HepG2 (cell line): Measurements from ENCODE around the gene FOXRED2. TPM values are rescaled to one million over a fixed set of nuclear protein-coding genes. Genes with fewer than 3 reads are reported as not detected.
A peak's percentile ranks its signal among the peaks of the same experiment; 100 is the strongest.

ENCODE experiments used
- ONECUT2 ChIP-seq: sonication (generic); formaldehyde crosslinking; IDR thresholded peaks from 2 replicates; pipeline ENCODE4 v1.4.0; 2020; ENCODE audit warnings: missing genetic modification reagents
- PPARG ChIP-seq: conservative IDR thresholded peaks from 2 replicates; pipeline ENCODE4 v1.6.1; 2016; ENCODE audit warnings: missing biosample characterization, missing genetic modification reagents
- STAT6 ChIP-seq: sonication (generic); formaldehyde crosslinking; IDR thresholded peaks from 2 replicates; pipeline ENCODE4 v1.4.0; 2020; ENCODE audit warnings: missing genetic modification reagents, mild to moderate bottlenecking, borderline replicate concordance
- TBP ChIP-seq: sonication (generic); formaldehyde crosslinking; IDR thresholded peaks from 2 replicates; pipeline ENCODE4 v1.5.0; 2020; ENCODE audit warnings: missing genetic modification reagents
- YY1 ChIP-seq: IDR thresholded peaks from 2 replicates; pipeline ENCODE4 v1.6.1; 2011; ENCODE audit warnings: low read length, low read depth, moderate library complexity, mild to moderate bottlenecking; ENCODE audit not compliant: insufficient read depth, insufficient replicate concordance
- ZNF20 ChIP-seq: sonication (generic); formaldehyde crosslinking; IDR thresholded peaks from 2 replicates; pipeline ENCODE4 v1.4.0; 2020; ENCODE audit warnings: mild to moderate bottlenecking, moderate library complexity, missing genetic modification reagents
- ZNF335 ChIP-seq: sonication (generic); formaldehyde crosslinking; IDR thresholded peaks from 2 replicates; pipeline ENCODE4 v1.4.0; 2020; ENCODE audit warnings: missing genetic modification reagents
- ZNF530 ChIP-seq: sonication (generic); formaldehyde crosslinking; IDR thresholded peaks from 2 replicates; pipeline ENCODE4 v1.5.0; 2020; ENCODE audit warnings: low read depth, mild to moderate bottlenecking, missing genetic modification reagents
- ZNF605 ChIP-seq: sonication (generic); formaldehyde crosslinking; IDR thresholded peaks from 2 replicates; pipeline ENCODE4 v1.8.0; 2022; ENCODE audit warnings: mild to moderate bottlenecking, missing genetic modification reagents
- ZNF646 ChIP-seq: sonication (generic); formaldehyde crosslinking; IDR thresholded peaks from 2 replicates; pipeline ENCODE4 v1.9.0; 2021; ENCODE audit warnings: mild to moderate bottlenecking, missing genetic modification reagents
- ZZZ3 ChIP-seq: sonication (generic); formaldehyde crosslinking; IDR thresholded peaks from 2 replicates; pipeline ENCODE4 v1.4.0; 2020; ENCODE audit warnings: missing genetic modification reagents, mild to moderate bottlenecking, borderline replicate concordance
- polyA plus RNA-seq, 8 experiments: library from polyadenylated mRNA; depleted of rRNA in 3 of 8; stranded (reverse) in 7 of 8; unstranded in 1 of 8; fragments of >200 nt; fragmentation: Illumina TruSeq in 4 of 8; extraction: Trizol in 4 of 8; gene quantifications; 2 replicates each; pipeline versions ENCODE4 v1.2.1 to v1.2.3, GENCODE V29; 2011 to 2016; ENCODE audit warnings: low read depth in 4 of 8, missing spikeins in 1 of 8, mixed read lengths in 1 of 8; ENCODE audit not compliant: insufficient read depth in 1 of 8
- total RNA-seq, 5 experiments: library from RNA; depleted of rRNA; stranded (reverse); fragments of >200 nt; fragmentation: Illumina TruSeq; extraction: Trizol; gene quantifications; 2 replicates each; pipeline ENCODE4 v1.2.3, GENCODE V29; 2016; ENCODE audit warnings: low read depth in 1 of 5
- TF ChIP-seq, protein P1 (sequence below): sonication (generic); formaldehyde crosslinking; IDR thresholded peaks from 2 replicates; pipeline ENCODE4 v1.4.0; 2020; ENCODE audit warnings: mild to moderate bottlenecking, missing genetic modification reagents
- TF ChIP-seq, protein P2 (sequence below): sonication (generic); formaldehyde crosslinking; IDR thresholded peaks from 2 replicates; pipeline ENCODE4 v1.4.0; 2020; ENCODE audit warnings: mild to moderate bottlenecking, missing genetic modification reagents
- TF ChIP-seq, protein P3 (sequence below): sonication (generic); formaldehyde crosslinking; IDR thresholded peaks from 2 replicates; pipeline ENCODE4 v1.5.1; 2020; ENCODE audit warnings: missing genetic modification reagents, mild to moderate bottlenecking, borderline replicate concordance

FOXRED2 gene
- total and polyA plus RNA-seq, 2 of the 13 experiments (the other 11 are each of a cell fraction or from before 2014, with no cell fraction given) = 9.3 to 28.1 TPM

- no peak for TF ChIP-seq ONECUT2 (CRISPR knock-in tag)
- no peak for TF ChIP-seq ZNF335 (CRISPR knock-in tag)
- no peak for TF ChIP-seq TBP (CRISPR knock-in tag)
- TF ChIP-seq PPARG = no peak
- TF ChIP-seq ZNF605 (CRISPR knock-in tag) = no peak
- TF ChIP-seq ZZZ3 (CRISPR knock-in tag) = no peak; the same call in 1 of the 2 replicates
- TF ChIP-seq, protein P1, sequence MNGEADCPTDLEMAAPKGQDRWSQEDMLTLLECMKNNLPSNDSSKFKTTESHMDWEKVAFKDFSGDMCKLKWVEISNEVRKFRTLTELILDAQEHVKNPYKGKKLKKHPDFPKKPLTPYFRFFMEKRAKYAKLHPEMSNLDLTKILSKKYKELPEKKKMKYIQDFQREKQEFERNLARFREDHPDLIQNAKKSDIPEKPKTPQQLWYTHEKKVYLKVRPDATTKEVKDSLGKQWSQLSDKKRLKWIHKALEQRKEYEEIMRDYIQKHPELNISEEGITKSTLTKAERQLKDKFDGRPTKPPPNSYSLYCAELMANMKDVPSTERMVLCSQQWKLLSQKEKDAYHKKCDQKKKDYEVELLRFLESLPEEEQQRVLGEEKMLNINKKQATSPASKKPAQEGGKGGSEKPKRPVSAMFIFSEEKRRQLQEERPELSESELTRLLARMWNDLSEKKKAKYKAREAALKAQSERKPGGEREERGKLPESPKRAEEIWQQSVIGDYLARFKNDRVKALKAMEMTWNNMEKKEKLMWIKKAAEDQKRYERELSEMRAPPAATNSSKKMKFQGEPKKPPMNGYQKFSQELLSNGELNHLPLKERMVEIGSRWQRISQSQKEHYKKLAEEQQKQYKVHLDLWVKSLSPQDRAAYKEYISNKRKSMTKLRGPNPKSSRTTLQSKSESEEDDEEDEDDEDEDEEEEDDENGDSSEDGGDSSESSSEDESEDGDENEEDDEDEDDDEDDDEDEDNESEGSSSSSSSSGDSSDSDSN (CRISPR knock-in tag) = 0 out of 2 replicates have a peak, but pooled peaks have one; percentile 44
- TF ChIP-seq, protein P2, sequence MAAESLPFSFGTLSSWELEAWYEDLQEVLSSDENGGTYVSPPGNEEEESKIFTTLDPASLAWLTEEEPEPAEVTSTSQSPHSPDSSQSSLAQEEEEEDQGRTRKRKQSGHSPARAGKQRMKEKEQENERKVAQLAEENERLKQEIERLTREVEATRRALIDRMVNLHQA (CRISPR knock-in tag) = no peak
- no peak for TF ChIP-seq ZNF646 (CRISPR knock-in tag)
- TF ChIP-seq ZNF20 = 0 out of 2 replicates have a peak, but pooled peaks have one; percentile 58
- TF ChIP-seq YY1 = peak; percentile 20
- TF ChIP-seq STAT6 = no peak
- TF ChIP-seq ZNF530 = no peak
- TF ChIP-seq, protein P3, sequence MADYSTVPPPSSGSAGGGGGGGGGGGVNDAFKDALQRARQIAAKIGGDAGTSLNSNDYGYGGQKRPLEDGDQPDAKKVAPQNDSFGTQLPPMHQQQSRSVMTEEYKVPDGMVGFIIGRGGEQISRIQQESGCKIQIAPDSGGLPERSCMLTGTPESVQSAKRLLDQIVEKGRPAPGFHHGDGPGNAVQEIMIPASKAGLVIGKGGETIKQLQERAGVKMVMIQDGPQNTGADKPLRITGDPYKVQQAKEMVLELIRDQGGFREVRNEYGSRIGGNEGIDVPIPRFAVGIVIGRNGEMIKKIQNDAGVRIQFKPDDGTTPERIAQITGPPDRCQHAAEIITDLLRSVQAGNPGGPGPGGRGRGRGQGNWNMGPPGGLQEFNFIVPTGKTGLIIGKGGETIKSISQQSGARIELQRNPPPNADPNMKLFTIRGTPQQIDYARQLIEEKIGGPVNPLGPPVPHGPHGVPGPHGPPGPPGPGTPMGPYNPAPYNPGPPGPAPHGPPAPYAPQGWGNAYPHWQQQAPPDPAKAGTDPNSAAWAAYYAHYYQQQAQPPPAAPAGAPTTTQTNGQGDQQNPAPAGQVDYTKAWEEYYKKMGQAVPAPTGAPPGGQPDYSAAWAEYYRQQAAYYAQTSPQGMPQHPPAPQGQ = 0 out of 2 replicates have a peak, but pooled peaks have one; percentile 57
Observed at GRCh38 chr22:36481393-36482168, 25.3 kb downstream of the FOXRED2 start, which contains the start of gene TXN2 (continued).
